Measurements from ENCODE around the gene C12orf75.

C12orf75 gene

DNA sequence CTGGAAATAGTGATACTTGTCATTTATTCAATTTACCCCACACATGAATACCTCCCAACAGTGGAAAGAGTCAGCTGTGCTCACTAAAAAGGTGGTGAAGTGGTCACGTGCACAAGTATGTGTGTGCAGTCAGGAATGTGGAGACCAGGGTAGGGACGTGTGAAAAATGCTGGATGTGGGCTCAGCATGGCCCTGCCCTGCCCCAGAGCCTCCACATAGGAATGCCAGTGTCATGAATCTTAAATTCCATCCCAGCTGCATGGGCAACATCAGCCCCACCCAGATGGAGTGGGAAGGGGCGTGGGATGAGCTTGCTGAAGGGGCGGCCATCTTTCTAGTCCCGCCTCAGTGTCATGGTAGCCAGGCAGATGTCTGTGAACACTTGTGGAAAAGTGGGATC is 87.7 kb downstream of the C12orf75 start:
- TF ChIP-seq CTCF (IDR thresholded peaks at IDR 0.05; ENCODE audit: insufficient read depth, low read depth, low read length, missing control alignments) = no peak
- DNase-seq (ENCODE audit: low read depth) = peak; percentile 94
- H3K4me3 ChIP-seq (ENCODE audit: low read length) = no peak overlapping the region

DNA sequence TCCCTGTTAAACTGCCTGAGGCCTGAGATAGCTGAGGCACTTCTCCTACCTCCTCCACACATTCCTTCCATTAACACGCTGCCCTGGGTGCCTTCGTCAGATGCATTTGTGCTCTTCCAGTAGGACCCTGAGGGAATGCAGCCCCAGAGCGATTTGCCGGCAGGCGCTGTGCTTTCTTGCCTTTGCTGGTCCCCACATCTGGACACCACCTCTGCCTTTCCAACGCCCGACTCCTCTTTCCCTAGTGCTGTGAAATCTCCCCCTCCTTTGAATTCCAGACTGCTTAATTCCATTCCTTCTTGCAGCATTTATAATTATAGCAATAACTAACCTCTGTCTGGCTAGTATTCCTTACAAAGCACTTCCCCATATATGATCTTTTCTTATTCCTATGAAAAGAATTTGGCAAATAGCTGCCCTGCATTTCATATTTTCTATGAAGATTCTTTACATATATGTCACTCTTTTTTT is 88.4 kb downstream of the C12orf75 start:
- DNase-seq (ENCODE audit: low read depth) = no peak
- no peak overlapping the region for H3K4me3 ChIP-seq (ENCODE audit: low read length)
- TF ChIP-seq CTCF (IDR thresholded peaks at IDR 0.05; ENCODE audit: insufficient read depth, low read depth, low read length, missing control alignments) = no peak

GRCh38 chr12:105419606-105420005 is 89.1 kb downstream of the C12orf75 start:
- TF ChIP-seq CTCF (IDR thresholded peaks at IDR 0.05; ENCODE audit: insufficient read depth, low read depth, low read length, missing control alignments) = no peak
- no peak for DNase-seq (ENCODE audit: low read depth)
- no peak overlapping the region for H3K4me3 ChIP-seq (ENCODE audit: low read length)

- DNase-seq (ENCODE audit: low read depth) = no peak
- no peak overlapping the region for H3K4me3 ChIP-seq (ENCODE audit: low read length)
- TF ChIP-seq CTCF (IDR thresholded peaks at IDR 0.05; ENCODE audit: insufficient read depth, low read depth, low read length, missing control alignments) = no peak
These were observed 89.6 kb downstream of the C12orf75 start for GRCh38 chr12:105420046-105420445.

DNA sequence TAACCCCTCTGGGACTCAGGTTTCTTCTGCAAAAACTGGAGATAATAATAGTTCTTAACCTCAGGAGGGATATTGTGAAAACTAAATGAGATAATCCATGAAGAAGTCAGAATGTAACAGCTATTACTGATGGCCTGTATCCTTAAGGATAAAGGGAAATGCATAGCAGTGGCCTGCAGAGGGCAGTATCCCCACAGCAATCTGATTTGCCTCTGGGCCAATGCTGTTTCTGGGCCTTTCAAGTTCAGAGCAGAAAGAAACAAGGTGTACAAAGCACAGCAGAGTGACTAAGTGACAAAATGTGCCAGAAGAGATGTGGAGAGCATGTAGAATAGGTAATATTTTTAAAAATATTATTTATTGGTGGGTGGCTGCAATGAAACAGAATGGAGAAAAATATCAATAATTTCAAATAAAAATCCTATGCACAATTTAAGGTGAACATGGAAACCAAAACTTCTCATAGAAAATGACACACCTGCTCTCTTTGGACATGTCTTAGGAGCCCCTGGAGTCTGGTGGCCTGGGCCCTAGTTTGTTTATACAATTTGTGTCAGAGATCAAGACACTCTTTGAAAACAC is 90.3 kb downstream of the C12orf75 start:
- peak; percentile 94 for TF ChIP-seq CTCF (IDR thresholded peaks at IDR 0.05; ENCODE audit: insufficient read depth, low read depth, low read length, missing control alignments)
- peak; percentile 80 for DNase-seq (ENCODE audit: low read depth)
- H3K4me3 ChIP-seq (ENCODE audit: low read length) = no peak overlapping the region

Data from epithelial cell of esophagus (primary cell).